Measurements from ENCODE around the gene CTDSP2.
A peak's percentile ranks its signal among the peaks of the same experiment; 100 is the strongest.
"Not testable (repeated sequence)": the region's sequence is repeated elsewhere in the genome, so short reads cannot be mapped to it uniquely, and the experiment has no call there.

Gene CTDSP2, protein sequence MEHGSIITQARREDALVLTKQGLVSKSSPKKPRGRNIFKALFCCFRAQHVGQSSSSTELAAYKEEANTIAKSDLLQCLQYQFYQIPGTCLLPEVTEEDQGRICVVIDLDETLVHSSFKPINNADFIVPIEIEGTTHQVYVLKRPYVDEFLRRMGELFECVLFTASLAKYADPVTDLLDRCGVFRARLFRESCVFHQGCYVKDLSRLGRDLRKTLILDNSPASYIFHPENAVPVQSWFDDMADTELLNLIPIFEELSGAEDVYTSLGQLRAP

GRCh38 chr12:57846577-57847319, at the start of gene CTDSP2:
CTDSP2 (minus strand) TSS chr12:57846729; CDS start chr12:57846435, 294 bp downstream.
- DNase-seq (ENCODE audit: low read depth in 3 of 3), result peak; percentile 75 to 96 (median 84)

GRCh38 chr12:57896115-57896433, 49.5 kb upstream of the CTDSP2 start:
- no peak for DNase-seq (ENCODE audit: low read depth in 3 of 3)

DNA sequence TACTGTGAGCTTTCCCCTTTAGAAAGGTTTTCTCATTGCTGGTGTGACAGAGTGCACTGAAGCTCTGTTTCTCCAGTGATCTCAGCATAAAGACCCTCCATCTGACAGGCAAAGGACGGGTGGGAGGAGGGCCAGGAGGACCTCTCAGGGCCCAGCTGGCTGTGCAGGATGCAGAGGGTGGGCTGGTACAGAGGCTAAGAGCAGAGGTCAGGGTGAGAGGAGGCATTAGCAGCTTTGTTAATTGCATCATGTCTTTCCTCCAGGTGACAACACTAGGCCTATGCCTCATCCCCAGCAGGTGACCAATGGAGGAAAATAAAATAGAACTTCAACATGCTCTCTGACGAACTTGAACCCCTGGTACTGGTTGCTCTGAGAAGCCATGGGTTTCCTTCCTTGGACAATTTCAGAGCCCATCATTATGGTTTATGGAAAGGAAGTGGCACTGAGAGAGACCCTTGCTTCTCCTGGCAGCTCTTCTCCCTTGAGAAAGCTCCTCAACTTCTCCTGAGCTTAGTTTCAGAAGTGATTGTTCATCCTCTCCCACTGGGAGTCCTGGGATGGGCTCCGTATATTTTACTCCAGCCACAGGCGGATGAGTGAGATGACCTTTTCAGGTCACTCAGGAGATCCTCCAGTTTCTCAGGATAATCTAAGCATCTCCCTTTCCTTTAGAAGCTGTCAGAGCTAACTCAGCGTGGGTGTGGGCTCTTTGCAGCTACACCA, 49.0 kb upstream of the CTDSP2 start:
- no peak for DNase-seq (ENCODE audit: low read depth in 3 of 3)

DNA sequence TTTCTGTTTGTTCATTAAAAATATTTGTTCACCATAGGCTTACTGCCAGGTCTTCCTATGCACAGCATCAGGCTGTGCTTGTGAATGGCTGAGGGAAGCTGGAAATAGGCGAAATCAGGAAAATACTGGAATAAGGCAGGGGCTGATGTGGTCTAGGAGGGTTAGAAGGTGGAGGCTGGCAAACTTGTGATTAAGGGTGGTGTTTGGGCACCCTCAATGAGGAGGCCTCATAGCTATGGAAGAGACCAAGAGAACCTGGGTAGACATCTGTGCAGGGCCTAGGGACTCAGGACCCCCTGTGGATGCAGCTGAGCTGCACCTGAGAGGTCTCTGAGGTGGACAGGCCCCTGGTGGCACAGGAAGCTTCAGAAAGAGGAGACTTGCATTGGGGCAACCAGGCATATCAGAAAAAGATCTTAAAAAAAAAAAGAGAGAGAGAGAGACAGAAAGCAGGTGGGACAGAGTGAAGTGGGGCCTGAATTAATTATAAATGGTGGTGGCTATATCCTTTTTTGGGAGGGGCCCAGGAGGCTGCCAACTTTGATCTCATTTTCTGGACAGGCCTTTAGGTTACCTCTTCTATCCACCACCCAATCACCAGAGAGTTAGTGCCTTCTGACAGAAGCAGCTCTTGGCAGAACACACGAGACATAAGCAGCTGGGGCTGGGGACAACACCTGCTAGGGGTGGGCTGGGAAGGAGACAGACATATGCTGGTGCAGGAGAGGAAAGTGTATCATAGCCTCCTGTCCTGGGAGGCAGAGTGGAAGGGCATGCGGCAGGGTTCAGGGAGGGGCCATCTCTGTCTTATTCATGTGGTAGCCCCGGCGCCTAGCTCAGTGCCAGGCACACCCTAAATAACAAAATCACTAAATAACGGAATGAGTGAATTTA, 48.1 kb upstream of the CTDSP2 start:
- no peak for DNase-seq (ENCODE audit: low read depth in 3 of 3)

GRCh38 chr12:57893431-57894353, 47.2 kb upstream of the CTDSP2 start:
- no peak for DNase-seq (ENCODE audit: low read depth in 3 of 3)

DNA sequence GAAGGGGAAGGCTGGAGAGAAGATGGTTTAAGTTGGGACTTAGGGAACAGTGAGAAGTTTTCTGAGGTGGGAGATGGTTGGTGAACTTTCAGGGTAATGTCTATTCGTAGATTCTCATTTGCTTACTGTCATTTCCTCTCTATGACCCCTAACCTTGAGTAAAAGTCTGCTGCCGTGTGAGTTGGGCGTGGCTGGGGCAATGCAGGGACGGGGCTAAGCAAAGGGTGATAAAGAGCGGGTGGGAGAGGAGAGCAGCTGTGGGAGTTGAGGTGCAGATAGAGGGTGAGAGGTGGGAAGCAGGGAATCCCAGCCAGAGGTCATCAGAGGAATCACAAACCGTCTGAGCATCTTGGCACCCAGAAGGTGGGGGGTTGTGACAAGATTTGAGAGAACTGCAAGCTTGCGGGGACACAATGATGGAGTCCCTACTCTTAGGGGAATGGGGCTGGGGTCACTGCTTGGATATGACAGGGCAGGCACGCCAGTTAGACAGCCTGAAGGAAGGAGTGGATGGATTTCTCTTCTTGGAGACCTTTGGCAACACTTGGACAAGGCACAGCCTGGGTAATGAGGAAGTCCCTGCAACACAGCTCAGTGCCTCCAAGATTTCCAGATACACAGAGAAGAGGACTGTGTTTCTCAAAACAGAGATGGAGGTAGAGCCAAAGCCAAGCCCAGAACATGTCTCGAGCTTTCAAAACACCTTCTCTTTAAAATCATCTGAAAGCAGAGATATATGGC, 45.9 kb upstream of the CTDSP2 start:
- no peak for DNase-seq (ENCODE audit: low read depth in 3 of 3)

- no peak for DNase-seq (ENCODE audit: low read depth in 3 of 3)
Measured at GRCh38 chr12:57891542-57892228, 45.2 kb upstream of the CTDSP2 start.

GRCh38 chr12:57890191-57891115, 43.9 kb upstream of the CTDSP2 start:
- no peak for DNase-seq (ENCODE audit: low read depth in 3 of 3)

- no peak for DNase-seq (ENCODE audit: low read depth in 3 of 3)
Measured at GRCh38 chr12:57889500-57889989, 43.0 kb upstream of the CTDSP2 start.

GRCh38 chr12:57888409-57889157, 42.1 kb upstream of the CTDSP2 start:
- DNase-seq (ENCODE audit: low read depth in 3 of 3), result peak in 1 of 3 experiments; percentile 30

DNA sequence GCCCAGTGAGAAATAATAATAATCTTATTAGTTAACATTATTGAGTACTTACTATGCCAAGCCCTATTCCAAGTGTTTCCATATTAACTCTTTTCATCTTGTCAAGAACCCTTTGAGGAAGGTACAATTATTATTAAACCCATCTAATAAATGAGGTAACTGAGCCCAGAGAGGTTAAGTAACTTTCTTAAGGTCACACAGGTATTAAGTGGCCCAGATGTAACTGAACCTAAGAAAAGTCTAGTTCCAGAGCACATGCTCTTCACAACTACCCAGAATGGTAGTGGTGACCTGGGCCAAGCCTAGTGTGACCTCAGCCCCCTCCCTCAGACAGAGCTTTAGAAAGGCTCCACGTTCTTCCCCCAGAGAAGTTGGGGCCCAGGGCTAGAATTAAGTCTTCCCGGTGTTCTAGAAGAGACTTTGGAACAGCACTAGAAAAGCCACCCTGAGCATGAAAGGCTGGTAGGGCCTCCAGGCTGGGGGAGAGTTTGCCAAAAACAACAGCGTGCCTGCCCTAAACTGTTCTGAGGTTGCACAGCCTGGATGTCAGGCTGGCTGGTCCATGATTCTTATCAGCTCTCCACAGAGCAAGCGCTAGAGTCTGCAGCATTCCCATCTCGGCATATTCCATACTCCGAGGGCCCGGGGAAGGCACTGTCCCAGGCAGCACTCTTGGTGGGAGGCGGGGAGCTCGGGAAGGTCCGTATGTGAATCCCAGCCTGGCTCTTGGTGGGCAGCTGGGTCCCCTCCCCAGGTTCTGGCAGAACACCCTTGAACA, 41.3 kb upstream of the CTDSP2 start:
- DNase-seq (ENCODE audit: low read depth in 3 of 3), result no peak

- DNase-seq (ENCODE audit: low read depth in 3 of 3), result not testable (repeated sequence)
Measured at GRCh38 chr12:57886964-57887363, 40.4 kb upstream of the CTDSP2 start.

- no peak for DNase-seq (ENCODE audit: low read depth in 3 of 3)
Measured at GRCh38 chr12:57886542-57886941, 40.0 kb upstream of the CTDSP2 start.

GRCh38 chr12:57885207-57885606, 38.7 kb upstream of the CTDSP2 start:
- DNase-seq (ENCODE audit: low read depth in 3 of 3), result no peak

- no peak for DNase-seq (ENCODE audit: low read depth in 3 of 3)
Measured at GRCh38 chr12:57883700-57884099, 37.2 kb upstream of the CTDSP2 start.

DNA sequence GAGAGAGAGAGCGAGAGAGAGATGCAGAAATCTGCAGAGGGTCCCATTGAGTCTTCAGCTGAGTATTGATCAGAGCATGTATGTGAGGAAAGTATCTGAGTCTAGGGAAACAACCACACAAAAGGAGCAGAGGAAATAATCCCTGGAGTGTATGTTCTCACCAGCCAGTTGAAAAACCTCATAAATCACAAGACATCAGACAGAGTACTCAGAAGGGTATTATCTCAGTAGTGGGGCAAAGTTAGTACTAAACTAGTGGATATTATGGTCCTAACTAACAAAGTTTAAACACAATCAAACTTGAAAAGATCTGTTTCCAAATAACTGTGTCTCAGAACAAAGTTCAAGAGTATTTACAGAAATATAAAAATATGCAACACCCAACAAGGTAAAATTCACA, 36.5 kb upstream of the CTDSP2 start:
- DNase-seq (ENCODE audit: low read depth in 3 of 3), result no peak

DNA sequence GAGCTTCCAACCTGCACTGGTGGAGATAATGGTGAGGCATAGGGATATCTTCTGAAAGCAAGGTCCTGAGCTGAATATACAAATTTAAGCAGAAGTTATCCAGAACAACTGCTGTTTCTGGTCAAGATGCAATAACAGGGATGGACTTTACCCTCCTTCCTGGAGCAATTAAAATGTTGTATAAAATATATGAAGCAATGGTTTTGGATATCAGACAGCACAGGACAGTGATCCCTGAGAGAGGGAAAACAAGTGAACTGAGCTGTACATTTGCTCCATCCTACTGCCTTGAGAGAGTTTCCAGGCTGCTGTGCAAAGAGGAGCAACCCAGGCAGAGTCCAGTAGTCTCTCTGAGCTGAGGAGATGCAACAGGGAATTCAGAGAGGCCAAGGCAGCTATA, 36.0 kb upstream of the CTDSP2 start:
- DNase-seq (ENCODE audit: low read depth in 3 of 3), result no peak

Data from stimulated activated CD4-positive, alpha-beta T cell treated with anti-CD3 and anti-CD28 coated beads, TNF-alpha, amount 100 ng/mL, for 24 hours (primary cell).